Measurements from ENCODE around the gene SLC26A4. TPM values are rescaled to one million over a fixed set of nuclear protein-coding genes. Genes with fewer than 3 reads are reported as not detected.

SLC26A4 gene
- total RNA-seq, 1 donor from 2014 or later: not detected

DNA sequence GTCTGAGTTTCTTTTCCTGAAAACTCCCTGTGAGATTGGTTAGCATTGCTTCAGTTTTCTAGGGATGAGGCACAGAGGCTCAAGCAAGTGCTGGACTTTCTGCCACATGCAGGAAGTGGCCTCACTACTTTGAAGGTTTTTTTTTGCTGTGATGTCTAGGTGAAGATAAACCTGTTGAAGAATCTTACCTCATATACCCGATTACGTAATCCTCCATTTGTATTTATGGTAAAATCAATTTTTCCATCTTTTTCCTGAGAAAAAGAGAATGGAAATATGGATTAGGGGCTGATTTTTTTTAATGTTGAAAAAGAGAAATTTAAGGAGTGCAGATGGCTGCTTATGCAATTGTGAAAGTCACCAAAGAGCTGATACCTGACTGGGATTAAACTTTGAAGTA lies 106.8 kb downstream of the SLC26A4 start:
- no peak overlapping the region for H3K4me3 Mint-ChIP-seq
- DNase-seq (ENCODE audit: low spot score in 2 of 2, unreplicated experiment in 2 of 2): no peak
- H3K36me3 Mint-ChIP-seq: no peaks in the 10 kb centered on the region
- H3K27me3 Mint-ChIP-seq (ENCODE audit: low read depth): peaks cover 28% of the 10 kb centered on the region
- H3K27ac Mint-ChIP-seq: no peak overlapping the region
- no peaks in the 10 kb centered on the region for H3K9me3 Mint-ChIP-seq
- TF ChIP-seq, protein P1, sequence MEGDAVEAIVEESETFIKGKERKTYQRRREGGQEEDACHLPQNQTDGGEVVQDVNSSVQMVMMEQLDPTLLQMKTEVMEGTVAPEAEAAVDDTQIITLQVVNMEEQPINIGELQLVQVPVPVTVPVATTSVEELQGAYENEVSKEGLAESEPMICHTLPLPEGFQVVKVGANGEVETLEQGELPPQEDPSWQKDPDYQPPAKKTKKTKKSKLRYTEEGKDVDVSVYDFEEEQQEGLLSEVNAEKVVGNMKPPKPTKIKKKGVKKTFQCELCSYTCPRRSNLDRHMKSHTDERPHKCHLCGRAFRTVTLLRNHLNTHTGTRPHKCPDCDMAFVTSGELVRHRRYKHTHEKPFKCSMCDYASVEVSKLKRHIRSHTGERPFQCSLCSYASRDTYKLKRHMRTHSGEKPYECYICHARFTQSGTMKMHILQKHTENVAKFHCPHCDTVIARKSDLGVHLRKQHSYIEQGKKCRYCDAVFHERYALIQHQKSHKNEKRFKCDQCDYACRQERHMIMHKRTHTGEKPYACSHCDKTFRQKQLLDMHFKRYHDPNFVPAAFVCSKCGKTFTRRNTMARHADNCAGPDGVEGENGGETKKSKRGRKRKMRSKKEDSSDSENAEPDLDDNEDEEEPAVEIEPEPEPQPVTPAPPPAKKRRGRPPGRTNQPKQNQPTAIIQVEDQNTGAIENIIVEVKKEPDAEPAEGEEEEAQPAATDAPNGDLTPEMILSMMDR (IDR thresholded peaks at IDR 0.05; ENCODE audit: unreplicated experiment): no peak
- H3K4me1 Mint-ChIP-seq: no peaks in the 10 kb centered on the region

Other genes starting within 250 kb of the SLC26A4 start
- gene GPR22, start 190.8 kb upstream of the SLC26A4 start, total RNA-seq: not detected in 3 replicates
- 47.7 to 52.0 TPM (median 48.1 TPM) in 3 replicates for gene COG5, start 96.9 kb upstream of the SLC26A4 start, total RNA-seq
- 10.8 to 14.1 TPM (median 12.8 TPM) in 3 replicates for gene DUS4L, start 96.9 kb upstream of the SLC26A4 start, total RNA-seq
- gene BCAP29, start 80.6 kb upstream of the SLC26A4 start, total RNA-seq: 28.1 to 31.9 TPM (median 30.0 TPM) in 3 replicates
- gene CBLL1, start 83.3 kb downstream of the SLC26A4 start, total RNA-seq: 25.3 to 28.6 TPM (median 27.5 TPM) in 3 replicates
- not detected in 3 replicates for gene SLC26A3, start 142.4 kb downstream of the SLC26A4 start, total RNA-seq
- gene DLD, start 230.4 kb downstream of the SLC26A4 start, total RNA-seq: 58.3 to 61.5 TPM (median 61.4 TPM) in 3 replicates